ENCODE measurements around the gene VPS41.

The VPS41 gene

GRCh38 chr7:38727184-38727940 is 181.6 kb downstream of the VPS41 start:
- no peak for DNase-seq (ENCODE audit: low read depth)

GRCh38 chr7:38723327-38723726 is 185.7 kb downstream of the VPS41 start:
- DNase-seq (ENCODE audit: low read depth) = no peak

GRCh38 chr7:38716397-38716796 is 192.6 kb downstream of the VPS41 start:
- DNase-seq (ENCODE audit: low read depth) = no peak

- DNase-seq (ENCODE audit: low read depth) = no peak
These were observed 199.9 kb downstream of the VPS41 start for GRCh38 chr7:38709123-38709522.

GRCh38 chr7:38704751-38705150 is 204.2 kb downstream of the VPS41 start:
- no peak for DNase-seq (ENCODE audit: low read depth)

GRCh38 chr7:38704041-38704547 is 204.9 kb downstream of the VPS41 start:
- no peak for DNase-seq (ENCODE audit: low read depth)

GRCh38 chr7:38703093-38703492 is 205.9 kb downstream of the VPS41 start:
- no peak for DNase-seq (ENCODE audit: low read depth)

GRCh38 chr7:38702002-38702535 is 206.9 kb downstream of the VPS41 start:
- no peak for DNase-seq (ENCODE audit: low read depth)

- DNase-seq (ENCODE audit: low read depth) = no peak
These were observed 208.9 kb downstream of the VPS41 start for GRCh38 chr7:38700116-38700515.

- no peak for DNase-seq (ENCODE audit: low read depth)
These were observed 209.5 kb downstream of the VPS41 start for GRCh38 chr7:38699471-38699870.

GRCh38 chr7:38694326-38694725 is 214.7 kb downstream of the VPS41 start:
- DNase-seq (ENCODE audit: low read depth) = no peak

- no peak for DNase-seq (ENCODE audit: low read depth)
These were observed 222.1 kb downstream of the VPS41 start for GRCh38 chr7:38686888-38687287.

- no peak for DNase-seq (ENCODE audit: low read depth)
These were observed 223.1 kb downstream of the VPS41 start for GRCh38 chr7:38685851-38686250.

- DNase-seq (ENCODE audit: low read depth) = no peak
These were observed 226.4 kb downstream of the VPS41 start for GRCh38 chr7:38682606-38683005.

GRCh38 chr7:38681882-38682281 is 227.1 kb downstream of the VPS41 start:
- DNase-seq (ENCODE audit: low read depth) = no peak

GRCh38 chr7:38679419-38679818 is 229.6 kb downstream of the VPS41 start:
- DNase-seq (ENCODE audit: low read depth) = no peak

- DNase-seq (ENCODE audit: low read depth) = no peak
These were observed 230.3 kb downstream of the VPS41 start for GRCh38 chr7:38678698-38679054.

GRCh38 chr7:38677981-38678697 is 230.9 kb downstream of the VPS41 start:
- no peak for DNase-seq (ENCODE audit: low read depth)

- no peak for DNase-seq (ENCODE audit: low read depth)
These were observed 233.4 kb downstream of the VPS41 start for GRCh38 chr7:38675494-38676106.

GRCh38 chr7:38674513-38674912 is 234.5 kb downstream of the VPS41 start:
- DNase-seq (ENCODE audit: low read depth) = no peak

- DNase-seq (ENCODE audit: low read depth) = no peak
These were observed 235.2 kb downstream of the VPS41 start for GRCh38 chr7:38673795-38674194.

Data from CMK (cell line).